Measurements from ENCODE around the gene CAMK2D.

GRCh38 chr4:113607998-113608397, 153.5 kb downstream of the CAMK2D start:
- TF ChIP-seq POLR2A (IDR thresholded peaks at IDR 0.05; ENCODE audit: low read length) (no peak), GATA1 (IDR thresholded peaks at IDR 0.05; ENCODE audit: low read depth, low read length) (no peak)

Measured in erythroblast (primary cell).